Pons (tissue), 1 donor: ENCODE data around the gene MRGPRE.

Experiments
- DNase-seq: peaks from one replicate; pipeline ENCODE4 v3.0.0-alpha.2; 2016; ENCODE audit warnings: low spot score

MRGPRE gene

GRCh38 chr11:3196161-3197043 is 35.8 kb downstream of the MRGPRE start:
- DNase-seq = no peak

- DNase-seq = no peak
Measured at GRCh38 chr11:3195251-3196160, 36.7 kb downstream of the MRGPRE start.

- DNase-seq = no peak
Measured at GRCh38 chr11:3194016-3194816, 38.0 kb downstream of the MRGPRE start.

GRCh38 chr11:3193373-3194015 is 38.7 kb downstream of the MRGPRE start:
- no peak for DNase-seq

- no peak for DNase-seq
Measured at GRCh38 chr11:3192511-3193372, 39.5 kb downstream of the MRGPRE start.

- no peak for DNase-seq
Measured at GRCh38 chr11:3191586-3192324, 40.5 kb downstream of the MRGPRE start.

GRCh38 chr11:3190600-3190999 is 41.6 kb downstream of the MRGPRE start:
- DNase-seq = no peak

- no peak for DNase-seq
Measured at GRCh38 chr11:3189886-3190583, 42.2 kb downstream of the MRGPRE start.

- DNase-seq = no peak
Measured at GRCh38 chr11:3189196-3189843, 42.9 kb downstream of the MRGPRE start.

- DNase-seq = no peak
Measured at GRCh38 chr11:3188496-3189195, 43.6 kb downstream of the MRGPRE start.

GRCh38 chr11:3186166-3186953 is 45.9 kb downstream of the MRGPRE start:
- no peak for DNase-seq

GRCh38 chr11:3184732-3185347 is 47.4 kb downstream of the MRGPRE start:
- no peak for DNase-seq

- no peak for DNase-seq
Measured at GRCh38 chr11:3183523-3183922, 48.7 kb downstream of the MRGPRE start.

GRCh38 chr11:3182462-3182852 is 49.8 kb downstream of the MRGPRE start:
- no peak for DNase-seq

GRCh38 chr11:3181725-3182461 is 50.3 kb downstream of the MRGPRE start:
- no peak for DNase-seq

GRCh38 chr11:3180869-3181268 is 51.3 kb downstream of the MRGPRE start:
- DNase-seq = no peak
